Breast epithelium (tissue), 4 donors: ENCODE results near the gene ARMC10. TPM values are rescaled to one million over a fixed set of nuclear protein-coding genes. Genes with fewer than 3 reads are reported as not detected.

Experiments
- DNase-seq, 2 donors: peaks; one replicate each; pipeline ENCODE4 v3.0.0-alpha.2; 2019; ENCODE audit warnings: low spot score in 2 of 2
- H3K27ac ChIP-seq, 2 donors: fragments of 200-600 bp; sonication (generic) in 1 of 2; one replicate each; pipeline ENCODE4 v1.5.1; 2016 to 2019; ENCODE audit warnings: mild to moderate bottlenecking in 1 of 2
- H3K27me3 ChIP-seq, 2 donors: fragments of 200-600 bp; sonication (generic) in 1 of 2; one replicate each; pipeline versions ENCODE4 v1.5.1 to v1.6.0; 2017 to 2019; ENCODE audit warnings: control low read depth in 1 of 2, mild to moderate bottlenecking in 1 of 2
- H3K36me3 ChIP-seq: fragments of 200-600 bp; one replicate; pipeline ENCODE4 v1.5.1; 2019
- H3K4me1 ChIP-seq, 2 donors: fragments of 200-600 bp; sonication (generic); one replicate each; pipeline ENCODE4 v1.5.1; 2016 to 2019; ENCODE audit warnings: control low read depth in 1 of 2
- H3K4me3 ChIP-seq, 3 donors: fragments of 200-600 bp; sonication (generic); 1 replicate in 2 of 3; 2 replicates in 1 of 3; pipeline ENCODE4 v1.5.1; 2016 to 2019; ENCODE audit warnings: mild to moderate bottlenecking in 3 of 3, moderate library complexity in 2 of 3
- H3K9me3 ChIP-seq, 2 donors: fragments of 200-600 bp; sonication (generic) in 1 of 2; one replicate each; pipeline ENCODE4 v1.5.1; 2016 to 2019; ENCODE audit warnings: control low read depth in 1 of 2
- CTCF ChIP-seq, 3 donors: fragments of 450-650 bp; IDR thresholded peaks; one replicate each; pipeline ENCODE4 v1.5.1; 2016 to 2017; ENCODE audit warnings: antibody characterized with exemption in 3 of 3, mild to moderate bottlenecking in 3 of 3, moderate library complexity in 3 of 3
- POLR2A ChIP-seq: fragments of 450-650 bp; IDR thresholded peaks from one replicate; pipeline ENCODE4 v1.6.1; 2016; ENCODE audit warnings: antibody characterized with exemption, mild to moderate bottlenecking, moderate library complexity
- POLR2AphosphoS5 ChIP-seq, 3 donors: sonication (generic); formaldehyde crosslinking; IDR thresholded peaks; one replicate each; pipeline ENCODE4 v1.6.1; 2017; ENCODE audit warnings: antibody characterized with exemption in 3 of 3
- intact Hi-C: fragments of 100-400 bp; cut with DNase I; formaldehyde crosslinking; loops from one replicate; pipeline ENCODE4 v1.15.1; 2023; ENCODE audit warnings: low total_unique reads
- total RNA-seq, 3 donors: library from RNA; depleted of rRNA; stranded (reverse); fragments of >200 nt; gene quantifications; one replicate each; pipeline ENCODE4 v1.1.0, GENCODE V29; 2016

Gene ARMC10
- total RNA-seq, 3 donors from 2014 or later: 47.0 to 55.4 (median 49.8) TPM

- TF ChIP-seq CTCF (IDR thresholded peaks at IDR 0.05) (no peak), POLR2AphosphoS5 (IDR thresholded peaks at IDR 0.05) (no peak)
- Histone ChIP-seq H3K4me3 (no peak overlapping the region), H3K4me1 (no peaks in the 10 kb centered on the region), H3K27me3 (no peaks in the 10 kb centered on the region), H3K36me3 (no peaks in the 10 kb centered on the region), H3K9me3 (no peaks in the 10 kb centered on the region), H3K27ac (no peak overlapping the region)
- intact Hi-C loops: no loop called here
- no peak for DNase-seq
Measured at GRCh38 chr7:103116991-103117390, 42.1 kb downstream of the ARMC10 start.

GRCh38 chr7:103117465-103117864, 42.5 kb downstream of the ARMC10 start:
- H3K27ac ChIP-seq: no peak overlapping the region
- no peaks in the 10 kb centered on the region for H3K27me3 ChIP-seq
- intact Hi-C loops: no loop called here
- H3K9me3 ChIP-seq: no peaks in the 10 kb centered on the region
- TF ChIP-seq POLR2A: no peak
- no peak for TF ChIP-seq CTCF (IDR thresholded peaks at IDR 0.05)
- TF ChIP-seq POLR2AphosphoS5 (IDR thresholded peaks at IDR 0.05): no peak
- H3K4me1 ChIP-seq: no peaks in the 10 kb centered on the region
- H3K36me3 ChIP-seq: no peaks in the 10 kb centered on the region
- no peak for DNase-seq
- H3K4me3 ChIP-seq: no peak overlapping the region

- no peaks in the 10 kb centered on the region for H3K4me1 ChIP-seq
- no peaks in the 10 kb centered on the region for H3K27me3 ChIP-seq
- H3K27ac ChIP-seq: no peak overlapping the region
- no peak for TF ChIP-seq CTCF (IDR thresholded peaks at IDR 0.05)
- TF ChIP-seq POLR2A: no peak
- no peak for TF ChIP-seq POLR2AphosphoS5 (IDR thresholded peaks at IDR 0.05)
- no peak overlapping the region for H3K4me3 ChIP-seq
- DNase-seq: no peak
- no peaks in the 10 kb centered on the region for H3K9me3 ChIP-seq
- no peaks in the 10 kb centered on the region for H3K36me3 ChIP-seq
- intact Hi-C loops: loop anchor here (5.0 kb wide), 1 partner anchor 223 kb away; no protein-coding TSS in a partner anchor
Measured at GRCh38 chr7:103119791-103120291, 44.9 kb downstream of the ARMC10 start.

- Histone ChIP-seq H3K27ac (no peak overlapping the region), H3K36me3 (no peaks in the 10 kb centered on the region), H3K27me3 (no peaks in the 10 kb centered on the region), H3K9me3 (no peaks in the 10 kb centered on the region), H3K4me1 (no peaks in the 10 kb centered on the region), H3K4me3 (no peak overlapping the region)
- TF ChIP-seq POLR2A: no peak
- no peak for TF ChIP-seq POLR2AphosphoS5 (IDR thresholded peaks at IDR 0.05)
- no peak for TF ChIP-seq CTCF (IDR thresholded peaks at IDR 0.05)
- intact Hi-C loops: loop anchor here (5.0 kb wide), 1 partner anchor 223 kb away; no protein-coding TSS in a partner anchor
- DNase-seq: no peak
Measured at GRCh38 chr7:103120362-103120761, 45.4 kb downstream of the ARMC10 start.

- Histone ChIP-seq H3K4me1 (no peaks in the 10 kb centered on the region), H3K27ac (no peak overlapping the region), H3K27me3 (no peaks in the 10 kb centered on the region), H3K4me3 (no peak overlapping the region), H3K36me3 (no peaks in the 10 kb centered on the region), H3K9me3 (no peaks in the 10 kb centered on the region)
- TF ChIP-seq CTCF (IDR thresholded peaks at IDR 0.05): no peak
- DNase-seq: no peak
- intact Hi-C loops: loop anchor here (5.0 kb wide), 1 partner anchor 224 kb away; no protein-coding TSS in a partner anchor
Measured at GRCh38 chr7:103121641-103122040, 46.7 kb downstream of the ARMC10 start.
